Hepatocyte (in vitro differentiated cells): ENCODE results near the gene KNCN.

Experiments used
- CTCF ChIP-seq: fragments of 200-600 bp; sonication (generic); IDR thresholded peaks from 2 replicates; pipeline ENCODE4 v1.5.1; 2016; ENCODE audit warnings: antibody characterized with exemption, mild to moderate bottlenecking; ENCODE audit not compliant: poor library complexity
- EZH2phosphoT487 ChIP-seq: fragments of 200-600 bp; sonication (generic); IDR thresholded peaks from one replicate; pipeline ENCODE4 v1.6.1; 2018; ENCODE audit warnings: antibody characterized with exemption, mild to moderate bottlenecking, low read depth, moderate library complexity; ENCODE audit not compliant: unreplicated experiment, severe bottlenecking

DNA sequence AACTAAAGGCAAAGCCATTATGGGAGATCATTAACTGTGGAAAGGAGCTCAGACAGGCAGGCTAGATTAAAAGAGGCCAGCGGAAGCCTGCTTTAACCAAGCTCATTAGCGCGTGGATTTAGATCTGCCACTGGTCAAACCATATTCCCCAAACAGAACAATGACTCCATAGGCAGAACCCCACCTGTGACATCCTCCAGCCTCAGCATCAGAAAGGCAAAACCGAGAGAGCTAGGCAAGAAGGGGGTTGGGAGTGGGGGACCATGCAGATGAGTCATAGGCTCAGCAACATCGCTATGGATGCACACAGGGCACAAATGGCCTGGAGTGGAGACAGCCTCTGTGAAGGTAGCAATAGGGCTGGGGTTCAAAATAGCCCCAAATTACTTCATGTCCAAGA is 32.0 kb upstream of the KNCN start:
- TF ChIP-seq CTCF (no peak), EZH2phosphoT487 (no peak)
